ENCODE data around the gene CAVIN2.

DNA sequence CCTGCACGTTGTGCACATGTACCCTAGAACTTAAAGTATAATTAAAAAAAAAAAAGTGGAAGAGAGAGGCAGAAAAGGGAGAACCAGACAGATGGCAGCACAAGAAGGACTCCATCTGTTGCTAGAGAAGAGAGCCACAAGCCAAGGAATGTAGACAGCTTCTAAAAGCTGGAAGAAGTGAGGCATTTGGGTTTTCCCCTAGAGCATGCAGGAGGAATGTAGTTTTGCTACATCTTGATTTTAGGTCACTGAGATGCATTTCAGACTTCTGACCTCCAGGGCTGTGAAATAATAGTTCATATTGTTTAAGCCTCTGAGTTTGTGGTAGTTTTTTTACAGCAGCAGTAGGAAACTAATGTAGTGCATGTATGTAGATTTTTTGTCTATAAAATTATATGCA, 46.0 kb downstream of the CAVIN2 start:
- TF ChIP-seq, protein P1, sequence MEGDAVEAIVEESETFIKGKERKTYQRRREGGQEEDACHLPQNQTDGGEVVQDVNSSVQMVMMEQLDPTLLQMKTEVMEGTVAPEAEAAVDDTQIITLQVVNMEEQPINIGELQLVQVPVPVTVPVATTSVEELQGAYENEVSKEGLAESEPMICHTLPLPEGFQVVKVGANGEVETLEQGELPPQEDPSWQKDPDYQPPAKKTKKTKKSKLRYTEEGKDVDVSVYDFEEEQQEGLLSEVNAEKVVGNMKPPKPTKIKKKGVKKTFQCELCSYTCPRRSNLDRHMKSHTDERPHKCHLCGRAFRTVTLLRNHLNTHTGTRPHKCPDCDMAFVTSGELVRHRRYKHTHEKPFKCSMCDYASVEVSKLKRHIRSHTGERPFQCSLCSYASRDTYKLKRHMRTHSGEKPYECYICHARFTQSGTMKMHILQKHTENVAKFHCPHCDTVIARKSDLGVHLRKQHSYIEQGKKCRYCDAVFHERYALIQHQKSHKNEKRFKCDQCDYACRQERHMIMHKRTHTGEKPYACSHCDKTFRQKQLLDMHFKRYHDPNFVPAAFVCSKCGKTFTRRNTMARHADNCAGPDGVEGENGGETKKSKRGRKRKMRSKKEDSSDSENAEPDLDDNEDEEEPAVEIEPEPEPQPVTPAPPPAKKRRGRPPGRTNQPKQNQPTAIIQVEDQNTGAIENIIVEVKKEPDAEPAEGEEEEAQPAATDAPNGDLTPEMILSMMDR (IDR thresholded peaks at IDR 0.05), result no peak
- no peak for TF ChIP-seq POLR2A (IDR thresholded peaks at IDR 0.05)
- no peak for TF ChIP-seq POLR2AphosphoS5 (IDR thresholded peaks at IDR 0.05)
